ENCODE results near the gene LOXHD1.

LOXHD1 gene

DNA sequence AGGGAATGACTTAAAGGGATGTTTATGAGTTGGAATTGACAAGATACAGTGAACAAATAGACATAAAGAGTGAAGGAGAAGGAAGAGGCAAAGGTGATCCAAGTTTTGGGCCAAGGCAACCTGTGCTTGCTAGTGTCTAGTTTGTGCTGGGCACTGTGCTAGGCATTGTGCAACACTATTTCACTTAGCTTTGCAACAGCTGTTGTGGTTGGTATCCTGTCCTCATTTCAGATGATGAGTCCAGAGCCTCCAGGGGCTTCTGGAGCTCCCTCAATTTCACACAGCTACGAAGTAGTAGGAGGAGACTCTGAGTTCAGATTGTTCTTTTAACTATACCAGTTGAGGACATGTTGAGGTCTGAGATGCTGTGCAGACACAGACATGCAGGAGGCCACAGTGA lies 18.1 kb upstream of the LOXHD1 start:
- no peak for DNase-seq

GRCh38 chr18:46672062-46672970 lies 15.3 kb upstream of the LOXHD1 start:
- no peak for DNase-seq

DNA sequence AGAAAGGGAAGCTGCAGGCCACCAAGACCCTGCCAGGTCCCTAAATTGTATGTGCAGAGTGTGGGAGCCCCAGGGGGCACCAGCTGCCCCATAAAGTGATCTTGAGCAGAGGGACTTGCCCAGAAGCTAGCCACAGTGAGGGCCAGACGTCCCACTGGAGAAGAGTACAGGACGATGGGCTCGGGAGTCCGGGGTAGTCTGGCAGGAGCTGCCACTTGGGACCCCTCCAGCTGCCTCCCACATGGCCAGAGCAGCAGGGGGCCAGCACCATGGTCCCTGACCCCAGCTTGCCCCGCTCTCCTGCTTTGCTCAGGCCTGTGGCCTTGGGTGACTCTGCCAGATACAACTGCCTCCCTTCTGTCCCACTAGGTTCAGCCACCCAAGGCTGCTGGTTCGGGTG lies 11.7 kb upstream of the LOXHD1 start:
- no peak for DNase-seq

DNA sequence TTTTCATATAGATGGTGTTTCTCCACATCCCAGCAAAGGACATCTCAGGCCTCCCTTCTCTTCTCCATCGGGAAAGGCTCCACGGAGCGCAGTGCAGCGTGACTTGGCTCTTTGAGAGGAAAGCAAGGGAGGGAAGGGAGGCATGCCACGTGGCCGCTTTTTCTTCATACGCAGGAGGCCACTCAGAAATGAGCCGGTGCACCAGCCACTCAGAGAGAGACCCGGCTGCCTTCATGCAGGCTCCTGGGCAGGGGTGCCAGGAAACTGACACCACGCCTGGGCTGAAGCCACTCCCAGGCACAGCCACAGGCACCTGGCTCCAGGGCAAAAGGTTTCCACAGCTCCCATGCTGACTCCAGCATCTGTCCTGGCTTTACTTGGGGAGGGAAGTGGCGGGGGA lies 11.1 kb upstream of the LOXHD1 start:
- DNase-seq: no peak

DNA sequence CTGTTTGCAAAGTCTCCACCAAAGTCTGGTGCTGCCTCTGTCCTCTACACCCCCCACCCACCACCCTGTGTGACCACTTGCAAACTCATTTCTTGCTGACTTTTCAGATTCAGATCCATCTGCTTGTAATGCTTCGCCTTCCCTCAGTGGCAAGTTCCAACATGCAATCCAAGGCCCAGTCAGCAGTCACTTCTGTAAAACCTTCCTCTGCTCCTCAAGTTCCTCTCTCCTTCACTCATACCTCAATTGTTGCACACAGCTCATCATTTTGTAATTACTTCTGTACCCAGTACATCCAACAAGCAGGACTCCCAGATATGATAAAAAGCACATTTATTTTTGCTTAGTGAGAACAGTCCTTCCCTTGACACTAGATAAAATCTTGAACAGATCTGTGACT lies 6.5 kb upstream of the LOXHD1 start:
- no peak for DNase-seq

DNA sequence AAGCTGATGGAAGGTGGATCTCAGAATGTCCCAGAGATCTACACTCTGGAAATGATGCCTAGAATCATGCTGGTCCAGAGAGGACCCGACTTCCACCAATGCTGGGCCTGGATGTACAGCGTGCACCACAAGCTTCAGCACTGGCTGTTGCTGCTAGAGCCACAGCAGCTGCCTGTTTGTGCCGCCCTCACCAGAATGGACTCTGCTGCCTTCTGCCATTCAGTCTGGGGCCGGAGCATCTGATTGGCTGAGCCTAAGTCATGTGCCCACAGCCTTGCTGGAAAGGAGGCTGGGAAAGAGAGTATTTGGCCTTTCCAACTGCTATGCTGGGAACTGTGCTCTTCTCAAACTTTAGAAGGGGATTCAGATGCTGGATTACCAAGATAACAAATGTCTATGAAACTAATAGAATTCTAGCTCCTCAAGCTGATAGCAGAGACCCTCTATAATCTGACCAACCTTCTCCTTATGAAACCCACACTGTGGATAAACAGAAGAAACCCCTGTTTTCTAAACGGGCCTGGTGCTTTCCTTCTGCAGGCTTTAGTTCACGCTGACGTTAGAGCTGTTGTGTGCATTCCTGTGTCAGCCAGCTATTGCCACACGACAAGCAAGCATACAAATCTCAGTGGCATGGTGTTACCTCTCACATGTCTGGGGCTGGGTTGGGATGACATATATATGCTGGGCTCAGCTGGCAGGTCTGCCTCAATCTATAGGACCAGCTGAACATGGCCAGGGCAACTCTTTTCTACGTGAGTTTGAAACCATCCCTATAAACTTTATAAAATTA lies 4.1 kb upstream of the LOXHD1 start:
- no peak for DNase-seq

DNA sequence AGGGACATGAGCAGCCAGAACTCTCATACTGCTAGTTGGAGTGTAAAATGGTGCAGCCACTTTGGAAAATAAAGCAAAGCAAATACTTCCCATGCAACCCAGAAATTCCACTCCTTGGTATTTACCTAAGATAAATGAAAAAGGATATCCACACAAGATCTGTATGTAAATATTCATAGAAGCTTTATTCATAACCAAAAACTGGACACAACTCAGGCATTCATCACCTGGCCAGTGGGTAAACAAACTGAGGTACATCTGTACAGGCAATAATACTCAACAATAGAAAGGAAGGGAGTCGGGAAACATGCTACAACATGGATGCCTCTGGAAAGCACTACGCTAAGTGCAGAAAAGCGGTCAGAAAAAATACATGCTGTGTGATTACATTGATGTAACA lies 2.5 kb upstream of the LOXHD1 start:
- DNase-seq: no peak

DNA sequence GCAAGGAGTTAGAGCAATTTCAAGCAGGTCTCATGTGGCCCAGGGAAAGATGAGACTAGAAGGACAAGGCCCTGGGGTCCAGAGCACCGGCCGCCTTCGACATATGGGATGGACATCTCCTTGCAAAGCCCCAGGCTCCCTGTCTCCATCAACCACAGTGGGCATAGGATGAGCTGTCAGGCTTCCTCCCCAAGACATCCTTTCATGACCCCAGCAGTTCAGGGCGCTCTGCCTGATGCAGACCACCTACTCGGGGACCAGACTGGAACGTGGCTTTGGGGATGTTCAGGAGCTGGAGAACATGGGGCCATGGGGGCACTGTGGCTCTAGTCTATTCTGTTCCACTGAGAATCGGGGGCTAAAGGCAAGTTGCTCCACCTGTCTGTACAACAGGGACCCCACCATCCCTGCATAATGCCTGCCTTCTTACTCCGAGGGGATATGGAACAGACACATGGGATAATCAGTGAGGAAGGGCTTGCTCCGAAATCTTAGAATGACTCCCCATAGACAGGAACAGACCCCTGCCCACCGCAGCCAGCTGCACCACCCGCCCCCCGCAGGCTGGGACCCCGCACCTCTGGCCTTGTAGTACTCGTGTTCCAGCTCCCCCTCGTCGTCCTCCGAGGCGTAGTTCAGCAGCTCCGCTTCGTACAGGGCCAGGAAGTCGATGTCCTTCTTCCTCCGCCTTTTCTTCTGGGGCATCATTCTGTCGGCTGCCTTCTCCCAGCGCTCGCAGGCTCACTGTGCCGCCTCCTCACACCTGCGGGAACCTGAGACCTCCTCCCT lies 500 bp downstream of the LOXHD1 start:
- no peak for DNase-seq

- no peak for DNase-seq
These were observed 4.6 kb downstream of the LOXHD1 start for GRCh38 chr18:46652372-46652771.

- no peak for DNase-seq
These were observed 6.3 kb downstream of the LOXHD1 start for GRCh38 chr18:46650681-46651080.

- DNase-seq: no peak
These were observed 7.8 kb downstream of the LOXHD1 start for GRCh38 chr18:46649071-46649862.

DNA sequence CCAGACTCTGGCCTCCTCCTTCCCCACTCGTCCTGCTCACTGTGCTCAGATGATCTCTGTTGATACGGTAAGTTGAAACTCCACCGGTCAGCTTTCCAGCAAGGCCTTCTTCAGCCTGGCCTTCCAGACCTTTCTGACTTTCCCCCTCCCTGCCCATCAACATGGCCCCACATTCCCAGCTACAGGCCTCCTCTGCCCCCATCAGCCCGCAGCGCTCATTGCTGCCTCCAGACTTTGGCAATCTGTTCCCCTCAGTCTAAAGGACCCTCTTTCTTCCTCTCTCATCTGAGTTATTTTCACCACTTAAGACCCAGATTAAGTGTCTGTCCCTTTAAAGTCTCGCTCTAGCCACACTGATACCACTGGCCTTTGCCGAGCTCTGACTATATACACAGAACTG lies 10.6 kb downstream of the LOXHD1 start:
- DNase-seq: no peak

GRCh38 chr18:46642561-46642960 lies 14.5 kb downstream of the LOXHD1 start:
- no peak for DNase-seq

GRCh38 chr18:46641917-46642316 lies 15.1 kb downstream of the LOXHD1 start:
- no peak for DNase-seq

DNA sequence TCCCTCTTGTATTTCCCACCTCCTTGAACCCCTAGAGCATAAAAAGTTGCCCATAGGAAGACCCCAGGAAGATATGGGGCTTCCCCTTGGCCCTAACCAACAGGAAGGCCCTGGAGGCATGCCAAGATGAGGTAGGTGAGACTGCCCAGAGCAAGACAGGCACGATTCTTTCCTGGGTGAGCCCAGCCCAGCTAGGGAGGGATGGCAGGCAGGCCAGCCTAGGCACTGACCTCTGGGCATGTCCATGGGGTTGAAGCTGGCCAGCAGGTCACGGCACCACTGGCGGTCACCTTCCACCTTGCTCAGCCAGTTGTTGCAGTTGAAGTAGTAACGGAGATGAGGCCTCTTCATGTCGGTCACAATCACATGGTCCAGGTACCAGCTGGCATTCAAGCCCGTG lies 17.6 kb downstream of the LOXHD1 start:
- no peak for DNase-seq

DNA sequence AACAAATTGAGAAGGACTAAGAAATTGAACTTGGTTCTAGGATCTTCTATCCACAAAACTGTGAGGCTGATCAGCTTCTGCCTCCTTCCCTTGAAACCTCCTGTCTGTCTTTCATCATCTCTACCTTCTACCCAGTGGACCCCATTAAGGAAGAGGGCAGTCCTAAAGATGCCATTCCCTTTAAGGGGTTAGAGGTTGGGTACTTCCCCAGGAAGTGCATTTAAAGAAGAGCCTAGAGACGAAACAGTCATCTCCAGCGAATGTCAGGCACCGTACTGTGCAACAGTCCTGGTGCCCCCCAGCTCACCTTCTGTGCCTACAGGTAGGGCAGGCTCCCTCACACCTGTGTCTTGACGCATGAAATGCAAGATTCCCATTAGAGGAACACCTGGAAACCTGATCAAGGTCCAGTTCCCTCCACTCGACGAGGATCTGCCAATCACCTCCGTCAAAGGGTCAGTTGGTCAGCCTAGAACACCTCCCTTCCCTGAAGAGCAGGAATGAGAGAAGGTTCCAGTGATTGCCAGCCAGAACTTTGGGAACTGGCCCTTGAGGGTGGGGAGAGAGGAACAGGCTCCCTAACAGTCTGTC lies 20.9 kb downstream of the LOXHD1 start:
- no peak for DNase-seq

GRCh38 chr18:46632401-46633071 lies 24.5 kb downstream of the LOXHD1 start:
- no peak for DNase-seq

GRCh38 chr18:46630991-46631390 lies 26.0 kb downstream of the LOXHD1 start:
- DNase-seq: no peak

GRCh38 chr18:46630160-46630559 lies 26.9 kb downstream of the LOXHD1 start:
- no peak for DNase-seq

GRCh38 chr18:46629361-46629760 lies 27.7 kb downstream of the LOXHD1 start:
- DNase-seq: no peak

DNA sequence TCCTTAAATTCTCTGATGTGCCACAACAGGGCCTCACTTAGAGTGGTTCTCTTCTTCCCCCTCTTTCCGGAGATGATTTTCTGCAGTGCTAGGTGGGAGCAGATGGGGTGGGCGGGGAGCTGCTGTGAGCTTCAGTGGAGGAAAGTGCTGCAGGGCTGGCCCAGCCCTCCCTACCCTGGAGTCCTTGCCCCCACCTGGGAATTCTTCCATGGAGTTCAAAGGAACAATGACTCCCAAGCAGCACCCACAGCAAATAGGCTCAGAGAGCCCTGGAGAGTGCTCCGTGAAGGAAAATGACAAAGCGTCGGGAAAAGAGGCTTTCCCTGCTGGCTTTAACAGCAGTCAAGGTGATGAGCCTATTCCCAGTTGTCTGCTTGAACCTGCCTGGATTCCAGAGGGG lies 28.8 kb downstream of the LOXHD1 start:
- DNase-seq: no peak

DNA sequence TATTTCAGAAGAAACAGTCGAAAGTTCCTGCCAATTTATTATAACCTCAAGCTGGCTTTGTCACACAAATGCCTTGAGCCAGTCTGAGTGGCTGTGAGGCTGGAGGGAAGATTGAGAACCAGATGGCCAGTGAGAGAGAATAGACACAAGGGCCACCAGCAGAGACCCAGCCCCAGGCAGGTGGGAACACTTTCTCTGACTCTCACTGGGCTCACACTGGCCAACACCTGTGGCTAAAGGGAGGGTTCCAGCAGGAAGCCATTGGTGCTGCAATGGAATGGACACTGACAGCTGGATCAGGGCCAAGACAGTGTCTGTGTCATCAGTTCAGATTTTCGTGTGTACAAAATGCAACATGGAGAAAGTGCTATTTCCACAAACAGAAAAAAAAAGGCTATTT lies 29.9 kb downstream of the LOXHD1 start:
- DNase-seq: no peak
